ENCODE results near the gene PYDC2.

Gene PYDC2

GRCh38 chr3:191461113-191461595 is at the start of gene PYDC2:
TSS of gene PYDC2 (plus strand) at chr3:191461163. CDS start at chr3:191461163, 0 bp downstream.
- Histone ChIP-seq H3K4me1 (ENCODE audit: insufficient read depth, low read length) (no peaks in the 10 kb centered on the region), H3K9me3 (ENCODE audit: control insufficient read depth, insufficient read depth, low read length) (no peaks in the 10 kb centered on the region), H3K9ac (ENCODE audit: low read depth, low read length) (no peak within 1 kb of the TSS), H3K36me3 (ENCODE audit: insufficient read depth, low read length) (no peaks in the 10 kb centered on the region)

GRCh38 chr3:191412759-191413158 is 48.2 kb upstream of the PYDC2 start:
- no peak overlapping the region for H3K9ac ChIP-seq (ENCODE audit: low read depth, low read length)
- H3K4me1 ChIP-seq (ENCODE audit: insufficient read depth, low read length) = 0 out of 2 replicates have a peak, but pooled peaks cover 3% of the 10 kb centered on the region
- peaks cover 23% of the 10 kb centered on the region for H3K9me3 ChIP-seq (ENCODE audit: control insufficient read depth, insufficient read depth, low read length)
- H3K36me3 ChIP-seq (ENCODE audit: insufficient read depth, low read length) = no peaks in the 10 kb centered on the region

- Histone ChIP-seq H3K36me3 (ENCODE audit: insufficient read depth, low read length) (no peaks in the 10 kb centered on the region), H3K9me3 (ENCODE audit: control insufficient read depth, insufficient read depth, low read length) (peaks cover 18% of the 10 kb centered on the region), H3K9ac (ENCODE audit: low read depth, low read length) (no peak overlapping the region), H3K4me1 (ENCODE audit: insufficient read depth, low read length) (0 out of 2 replicates have a peak, but pooled peaks cover 3% of the 10 kb centered on the region)
Measured at GRCh38 chr3:191414286-191414685, 46.7 kb upstream of the PYDC2 start.

- Histone ChIP-seq H3K36me3 (ENCODE audit: insufficient read depth, low read length) (no peaks in the 10 kb centered on the region), H3K4me1 (ENCODE audit: insufficient read depth, low read length) (0 out of 2 replicates have a peak, but pooled peaks cover 3% of the 10 kb centered on the region), H3K9ac (ENCODE audit: low read depth, low read length) (no peak overlapping the region), H3K9me3 (ENCODE audit: control insufficient read depth, insufficient read depth, low read length) (peaks cover 13% of the 10 kb centered on the region)
Measured at GRCh38 chr3:191414732-191415131, 46.2 kb upstream of the PYDC2 start.

- peaks cover 9% of the 10 kb centered on the region for H3K9me3 ChIP-seq (ENCODE audit: control insufficient read depth, insufficient read depth, low read length)
- H3K4me1 ChIP-seq (ENCODE audit: insufficient read depth, low read length) = 0 out of 2 replicates have a peak, but pooled peaks cover 3% of the 10 kb centered on the region
- H3K9ac ChIP-seq (ENCODE audit: low read depth, low read length) = no peak overlapping the region
- H3K36me3 ChIP-seq (ENCODE audit: insufficient read depth, low read length) = no peaks in the 10 kb centered on the region
Measured at GRCh38 chr3:191415566-191415965, 45.4 kb upstream of the PYDC2 start.

GRCh38 chr3:191417457-191417729 is 43.6 kb upstream of the PYDC2 start:
- Histone ChIP-seq H3K4me1 (ENCODE audit: insufficient read depth, low read length) (0 out of 2 replicates have a peak, but pooled peaks cover 3% of the 10 kb centered on the region), H3K9me3 (ENCODE audit: control insufficient read depth, insufficient read depth, low read length) (no peaks in the 10 kb centered on the region), H3K36me3 (ENCODE audit: insufficient read depth, low read length) (no peaks in the 10 kb centered on the region), H3K9ac (ENCODE audit: low read depth, low read length) (no peak overlapping the region)

GRCh38 chr3:191420771-191421170 is 40.2 kb upstream of the PYDC2 start:
- H3K9ac ChIP-seq (ENCODE audit: low read depth, low read length) = no peak overlapping the region
- no peaks in the 10 kb centered on the region for H3K9me3 ChIP-seq (ENCODE audit: control insufficient read depth, insufficient read depth, low read length)
- no peaks in the 10 kb centered on the region for H3K36me3 ChIP-seq (ENCODE audit: insufficient read depth, low read length)
- H3K4me1 ChIP-seq (ENCODE audit: insufficient read depth, low read length) = no peaks in the 10 kb centered on the region

GRCh38 chr3:191424881-191425280 is 36.1 kb upstream of the PYDC2 start:
- H3K4me1 ChIP-seq (ENCODE audit: insufficient read depth, low read length) = peaks cover 4% of the 10 kb centered on the region; the same call in 1 of the 2 replicates
- H3K9me3 ChIP-seq (ENCODE audit: control insufficient read depth, insufficient read depth, low read length) = no peaks in the 10 kb centered on the region
- H3K9ac ChIP-seq (ENCODE audit: low read depth, low read length) = no peak overlapping the region
- H3K36me3 ChIP-seq (ENCODE audit: insufficient read depth, low read length) = no peaks in the 10 kb centered on the region

GRCh38 chr3:191425322-191425734 is 35.6 kb upstream of the PYDC2 start:
- no peaks in the 10 kb centered on the region for H3K36me3 ChIP-seq (ENCODE audit: insufficient read depth, low read length)
- peaks cover 4% of the 10 kb centered on the region; the same call in 1 of the 2 replicates for H3K4me1 ChIP-seq (ENCODE audit: insufficient read depth, low read length)
- H3K9me3 ChIP-seq (ENCODE audit: control insufficient read depth, insufficient read depth, low read length) = no peaks in the 10 kb centered on the region
- no peak overlapping the region for H3K9ac ChIP-seq (ENCODE audit: low read depth, low read length)

GRCh38 chr3:191426311-191426710 is 34.7 kb upstream of the PYDC2 start:
- H3K4me1 ChIP-seq (ENCODE audit: insufficient read depth, low read length) = peaks cover 4% of the 10 kb centered on the region; the same call in 1 of the 2 replicates
- no peak overlapping the region for H3K9ac ChIP-seq (ENCODE audit: low read depth, low read length)
- no peaks in the 10 kb centered on the region; the same call in 1 of the 2 replicates for H3K9me3 ChIP-seq (ENCODE audit: control insufficient read depth, insufficient read depth, low read length)
- no peaks in the 10 kb centered on the region for H3K36me3 ChIP-seq (ENCODE audit: insufficient read depth, low read length)

GRCh38 chr3:191428177-191428576 is 32.8 kb upstream of the PYDC2 start:
- Histone ChIP-seq H3K9me3 (ENCODE audit: control insufficient read depth, insufficient read depth, low read length) (no peaks in the 10 kb centered on the region; the same call in 1 of the 2 replicates), H3K9ac (ENCODE audit: low read depth, low read length) (no peak overlapping the region), H3K36me3 (ENCODE audit: insufficient read depth, low read length) (no peaks in the 10 kb centered on the region), H3K4me1 (ENCODE audit: insufficient read depth, low read length) (peaks cover 4% of the 10 kb centered on the region; the same call in 1 of the 2 replicates)

GRCh38 chr3:191430103-191430502 is 30.9 kb upstream of the PYDC2 start:
- H3K36me3 ChIP-seq (ENCODE audit: insufficient read depth, low read length) = no peaks in the 10 kb centered on the region
- no peak overlapping the region for H3K9ac ChIP-seq (ENCODE audit: low read depth, low read length)
- peaks cover 4% of the 10 kb centered on the region; the same call in 1 of the 2 replicates for H3K4me1 ChIP-seq (ENCODE audit: insufficient read depth, low read length)
- H3K9me3 ChIP-seq (ENCODE audit: control insufficient read depth, insufficient read depth, low read length) = no peaks in the 10 kb centered on the region; the same call in 1 of the 2 replicates

GRCh38 chr3:191431160-191431822 is 29.7 kb upstream of the PYDC2 start:
- no peak overlapping the region for H3K9ac ChIP-seq (ENCODE audit: low read depth, low read length)
- H3K4me1 ChIP-seq (ENCODE audit: insufficient read depth, low read length) = peaks cover 4% of the 10 kb centered on the region; the same call in 1 of the 2 replicates
- no peaks in the 10 kb centered on the region; the same call in 1 of the 2 replicates for H3K9me3 ChIP-seq (ENCODE audit: control insufficient read depth, insufficient read depth, low read length)
- no peaks in the 10 kb centered on the region; the same call in 1 of the 2 replicates for H3K36me3 ChIP-seq (ENCODE audit: insufficient read depth, low read length)

GRCh38 chr3:191432162-191432561 is 28.8 kb upstream of the PYDC2 start:
- no peak overlapping the region for H3K9ac ChIP-seq (ENCODE audit: low read depth, low read length)
- no peaks in the 10 kb centered on the region; the same call in 1 of the 2 replicates for H3K36me3 ChIP-seq (ENCODE audit: insufficient read depth, low read length)
- no peaks in the 10 kb centered on the region; the same call in 1 of the 2 replicates for H3K9me3 ChIP-seq (ENCODE audit: control insufficient read depth, insufficient read depth, low read length)
- H3K4me1 ChIP-seq (ENCODE audit: insufficient read depth, low read length) = peaks cover 4% of the 10 kb centered on the region; the same call in 1 of the 2 replicates

GRCh38 chr3:191434024-191434423 is 26.9 kb upstream of the PYDC2 start:
- no peak overlapping the region for H3K9ac ChIP-seq (ENCODE audit: low read depth, low read length)
- no peaks in the 10 kb centered on the region for H3K4me1 ChIP-seq (ENCODE audit: insufficient read depth, low read length)
- no peaks in the 10 kb centered on the region; the same call in 1 of the 2 replicates for H3K36me3 ChIP-seq (ENCODE audit: insufficient read depth, low read length)
- no peaks in the 10 kb centered on the region; the same call in 1 of the 2 replicates for H3K9me3 ChIP-seq (ENCODE audit: control insufficient read depth, insufficient read depth, low read length)
